ENCODE data around the gene ZBTB33.

The ZBTB33 gene

DNA sequence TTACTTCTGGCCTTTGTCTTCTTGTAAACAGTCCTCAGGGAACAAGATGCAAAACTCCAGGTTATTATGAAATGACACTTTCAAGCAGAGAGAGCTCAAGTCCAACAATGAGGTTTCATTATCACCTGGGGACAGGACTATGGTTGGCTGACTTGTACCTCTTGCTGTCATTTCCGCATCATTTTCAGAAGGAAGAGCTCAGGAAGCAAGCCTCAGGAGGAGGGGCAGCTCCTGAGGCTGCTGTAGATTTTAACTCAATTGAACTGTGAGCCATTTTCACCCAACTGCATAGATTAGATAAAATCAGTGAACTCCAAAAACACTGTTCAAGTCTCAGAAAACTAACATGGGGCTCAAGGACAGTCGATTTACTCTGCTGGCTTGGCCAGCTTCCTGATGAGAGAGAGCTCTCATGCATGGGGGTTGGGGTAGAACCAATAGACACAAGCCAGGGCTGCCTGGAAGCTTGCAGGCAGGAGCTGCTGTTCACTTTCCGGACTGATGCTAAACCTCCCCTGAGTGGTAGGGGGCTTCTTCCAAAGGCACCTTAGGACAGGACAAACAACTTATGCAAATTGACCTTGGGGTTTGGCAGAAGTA lies 37.0 kb downstream of the ZBTB33 start:
- no peak overlapping the region for H3K4me3 ChIP-seq (ENCODE audit: low read depth in 1 of 2, low read length in 2 of 2)
- H4K20me1 ChIP-seq (ENCODE audit: insufficient read depth, low read length): no peaks in the 10 kb centered on the region
- H3K79me2 ChIP-seq (ENCODE audit: insufficient read depth, low read length): no peaks in the 10 kb centered on the region
- no peaks in the 10 kb centered on the region for H3K27me3 ChIP-seq (ENCODE audit: insufficient read depth, low read length, poor library complexity)
- H3K36me3 ChIP-seq (ENCODE audit: insufficient read depth, low read length): no peaks in the 10 kb centered on the region
- DNase-seq: no peak
- no peaks in the 10 kb centered on the region for H3K9me3 ChIP-seq (ENCODE audit: insufficient read depth, low read length, severe bottlenecking)
- no peak overlapping the region for H3K9ac ChIP-seq (ENCODE audit: low read depth, low read length)
- no peak overlapping the region for H3K27ac ChIP-seq (ENCODE audit: low read length)
- no peak for ATAC-seq (ENCODE audit: insufficient read depth, low read depth)
- no peak overlapping the region for H2AFZ ChIP-seq (ENCODE audit: low read depth, low read length)
- no peaks in the 10 kb centered on the region for H3K4me1 ChIP-seq (ENCODE audit: insufficient read depth, low read length)
- no peak for TF ChIP-seq CTCF (IDR thresholded peaks at IDR 0.05; ENCODE audit: borderline replicate concordance, extremely low read depth, low read length, poor library complexity, severe bottlenecking)
- no peak for TF ChIP-seq EZH2 (IDR thresholded peaks at IDR 0.05; ENCODE audit: borderline replicate concordance, low read depth, low read length, severe bottlenecking)
- H3K4me2 ChIP-seq (ENCODE audit: insufficient read depth, low read length): no peak overlapping the region

GRCh38 chrX:120290107-120290506 lies 39.5 kb downstream of the ZBTB33 start:
- Histone ChIP-seq H3K4me1 (ENCODE audit: insufficient read depth, low read length) (peaks cover 15% of the 10 kb centered on the region), H3K9ac (ENCODE audit: low read depth, low read length) (no peak overlapping the region), H3K27ac (ENCODE audit: low read length) (no peak overlapping the region), H3K27me3 (ENCODE audit: insufficient read depth, low read length, poor library complexity) (no peaks in the 10 kb centered on the region), H3K4me3 (ENCODE audit: low read depth in 1 of 2, low read length in 2 of 2) (no peak overlapping the region), H3K4me2 (ENCODE audit: insufficient read depth, low read length) (no peak overlapping the region), H3K79me2 (ENCODE audit: insufficient read depth, low read length) (no peaks in the 10 kb centered on the region), H3K9me3 (ENCODE audit: insufficient read depth, low read length, severe bottlenecking) (no peaks in the 10 kb centered on the region), H3K36me3 (ENCODE audit: insufficient read depth, low read length) (no peaks in the 10 kb centered on the region), H4K20me1 (ENCODE audit: insufficient read depth, low read length) (no peaks in the 10 kb centered on the region), H2AFZ (ENCODE audit: low read depth, low read length) (no peak overlapping the region)
- DNase-seq (no peak), ATAC-seq (ENCODE audit: insufficient read depth, low read depth) (no peak)
- TF ChIP-seq CTCF (IDR thresholded peaks at IDR 0.05; ENCODE audit: borderline replicate concordance, extremely low read depth, low read length, poor library complexity, severe bottlenecking) (no peak), EZH2 (IDR thresholded peaks at IDR 0.05; ENCODE audit: borderline replicate concordance, low read depth, low read length, severe bottlenecking) (no peak)

GRCh38 chrX:120291211-120291610 lies 40.6 kb downstream of the ZBTB33 start:
- no peak overlapping the region for H3K4me3 ChIP-seq (ENCODE audit: low read depth in 1 of 2, low read length in 2 of 2)
- H2AFZ ChIP-seq (ENCODE audit: low read depth, low read length): no peak overlapping the region
- no peaks in the 10 kb centered on the region for H3K36me3 ChIP-seq (ENCODE audit: insufficient read depth, low read length)
- H3K9me3 ChIP-seq (ENCODE audit: insufficient read depth, low read length, severe bottlenecking): no peaks in the 10 kb centered on the region
- ATAC-seq (ENCODE audit: insufficient read depth, low read depth): no peak
- H3K4me1 ChIP-seq (ENCODE audit: insufficient read depth, low read length): peaks cover 18% of the 10 kb centered on the region
- H3K79me2 ChIP-seq (ENCODE audit: insufficient read depth, low read length): no peaks in the 10 kb centered on the region
- H3K4me2 ChIP-seq (ENCODE audit: insufficient read depth, low read length): no peak overlapping the region
- no peak overlapping the region for H3K9ac ChIP-seq (ENCODE audit: low read depth, low read length)
- no peak for DNase-seq
- TF ChIP-seq CTCF (IDR thresholded peaks at IDR 0.05; ENCODE audit: borderline replicate concordance, extremely low read depth, low read length, poor library complexity, severe bottlenecking): no peak
- TF ChIP-seq EZH2 (IDR thresholded peaks at IDR 0.05; ENCODE audit: borderline replicate concordance, low read depth, low read length, severe bottlenecking): no peak
- H4K20me1 ChIP-seq (ENCODE audit: insufficient read depth, low read length): no peaks in the 10 kb centered on the region
- no peak overlapping the region for H3K27ac ChIP-seq (ENCODE audit: low read length)
- H3K27me3 ChIP-seq (ENCODE audit: insufficient read depth, low read length, poor library complexity): no peaks in the 10 kb centered on the region
